CD4-positive, CD25-positive, alpha-beta regulatory T cell (primary cell): Measurements from ENCODE around the gene MYO16. TPM values are rescaled to one million over a fixed set of nuclear protein-coding genes. Genes with fewer than 3 reads are reported as not detected.
"Not testable (repeated sequence)": the region's sequence is repeated elsewhere in the genome, so short reads cannot be mapped to it uniquely, and the experiment has no call there.

Experiments
- ATAC-seq, 2 donors: fragments of 150-1000 bp; cut with Tn5 transposase; one replicate each; pipeline ENCODE4 v1.10.0; 2021; ENCODE audit warnings: low read depth in 2 of 2, moderate number of reproducible peaks in 2 of 2, moderate library complexity in 1 of 2
- DNase-seq, 3 donors: peaks; one replicate each; pipeline versions ENCODE4 v3.0.0 to v3.0.0-alpha.2; 2012 to 2022; ENCODE audit warnings: mixed read lengths in 1 of 3
- H3K27ac ChIP-seq: one replicate; pipeline ENCODE4 v1.7.0; 2013; ENCODE audit warnings: mild to moderate bottlenecking, low read length; ENCODE audit not compliant: insufficient read depth, poor library complexity, severe bottlenecking
- H3K27me3 ChIP-seq: one replicate; pipeline ENCODE4 v1.7.0; 2013; ENCODE audit warnings: low read length; ENCODE audit not compliant: control insufficient read depth, insufficient read depth
- H3K36me3 ChIP-seq: one replicate; pipeline ENCODE4 v1.7.0; 2013; ENCODE audit warnings: mild to moderate bottlenecking, low read length, moderate library complexity; ENCODE audit not compliant: control insufficient read depth, insufficient read depth
- H3K4me1 ChIP-seq: 2 replicates; pipeline ENCODE4 v1.7.0; 2013; ENCODE audit warnings: mild to moderate bottlenecking, low read length; ENCODE audit not compliant: insufficient read depth, control insufficient read depth, poor library complexity, severe bottlenecking
- H3K4me3 ChIP-seq: one replicate; pipeline ENCODE4 v1.7.0; 2013; ENCODE audit warnings: low read depth, mild to moderate bottlenecking, low read length, moderate library complexity
- H3K9me3 ChIP-seq, 2 experiments: 1 replicate in 1 of 2; 2 replicates in 1 of 2; pipeline ENCODE4 v1.7.0; 2013; ENCODE audit warnings: low read length in 2 of 2, mild to moderate bottlenecking in 1 of 2, moderate library complexity in 1 of 2; ENCODE audit not compliant: control insufficient read depth in 2 of 2
- H3K27ac Mint-ChIP-seq, 3 donors: one replicate each; pipeline ENCODE4 v1.8.0; 2020 to 2022; ENCODE audit warnings: mild to moderate bottlenecking in 3 of 3, mixed read lengths in 3 of 3, moderate library complexity in 2 of 3
- H3K27me3 Mint-ChIP-seq: one replicate; pipeline ENCODE4 v1.8.0; 2022; ENCODE audit warnings: mild to moderate bottlenecking, mixed read lengths
- H3K36me3 Mint-ChIP-seq: one replicate; pipeline ENCODE4 v1.8.0; 2020; ENCODE audit warnings: mixed read lengths
- H3K4me1 Mint-ChIP-seq, 4 donors: one replicate each; pipeline ENCODE4 v1.8.0; 2020 to 2022; ENCODE audit warnings: mixed read lengths in 4 of 4, mild to moderate bottlenecking in 1 of 4
- H3K4me3 Mint-ChIP-seq, 4 donors: one replicate each; pipeline ENCODE4 v1.8.0; 2020 to 2022; ENCODE audit warnings: mild to moderate bottlenecking in 4 of 4, mixed read lengths in 4 of 4, moderate library complexity in 3 of 4
- H3K9me3 Mint-ChIP-seq, 7 donors: one replicate each; pipeline ENCODE4 v1.8.0; 2020 to 2022; ENCODE audit warnings: mixed read lengths in 7 of 7, mild to moderate bottlenecking in 3 of 7, moderate library complexity in 2 of 7
- polyA plus RNA-seq, 4 donors: library from polyadenylated mRNA; unstranded; fragments of 300-500 nt; fragmentation: Illumina TruSeq; gene quantifications; one replicate each; pipeline ENCODE4 v1.2.3, GENCODE V29; 2021
- total RNA-seq: library from RNA; stranded (reverse); gene quantifications from one replicate; pipeline ENCODE4 v1.2.3, GENCODE V29; 2022

MYO16 gene
- total and polyA plus RNA-seq, 5 donors from 2014 or later, result 0.08 to 2.3 (median 0.29) TPM

DNA sequence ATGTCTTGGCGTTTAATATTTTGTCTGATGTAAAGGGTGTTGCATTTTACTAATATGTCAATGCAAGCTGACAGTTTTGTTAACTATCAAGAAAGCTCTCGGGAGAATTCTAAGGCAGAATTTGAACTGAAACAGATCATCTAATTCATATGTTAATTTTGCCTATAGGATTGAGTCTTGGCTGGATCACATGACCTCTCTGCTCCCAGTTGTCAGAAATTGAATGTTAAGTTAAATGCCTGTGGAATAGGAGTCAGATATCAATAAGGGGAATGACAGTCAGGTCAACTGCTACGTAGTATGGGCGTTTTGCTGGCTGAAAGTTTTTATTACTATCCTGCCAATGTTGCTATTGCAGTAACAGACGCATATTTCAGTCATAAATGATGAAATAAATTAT, 358.5 kb downstream of the MYO16 start:
- Mint-ChIP-seq H3K27ac (no peak overlapping the region), H3K9me3 (no peaks in the 10 kb centered on the region), H3K4me3 (no peak overlapping the region), H3K4me1 (no peaks in the 10 kb centered on the region), H3K36me3 (no peaks in the 10 kb centered on the region), H3K27me3 (no peaks in the 10 kb centered on the region)
- Histone ChIP-seq H3K27ac (no peak overlapping the region), H3K4me1 (no peaks in the 10 kb centered on the region), H3K9me3 (no peaks in the 10 kb centered on the region), H3K27me3 (no peaks in the 10 kb centered on the region), H3K4me3 (no peak overlapping the region), H3K36me3 (no peaks in the 10 kb centered on the region)
- DNase-seq, result no peak
- no peak for ATAC-seq

GRCh38 chr13:108991416-108991815, 362.0 kb downstream of the MYO16 start:
- H3K27ac Mint-ChIP-seq, H3K27me3 Mint-ChIP-seq, H3K4me1 ChIP-seq, ATAC-seq, H3K27me3 ChIP-seq, H3K4me1 Mint-ChIP-seq, DNase-seq, H3K4me3 ChIP-seq, H3K9me3 ChIP-seq, H3K9me3 Mint-ChIP-seq, H3K4me3 Mint-ChIP-seq, H3K36me3 ChIP-seq, H3K36me3 Mint-ChIP-seq, H3K27ac ChIP-seq: not testable (repeated sequence)

GRCh38 chr13:108993346-108993745, 363.9 kb downstream of the MYO16 start:
- Histone ChIP-seq H3K36me3 (no peaks in the 10 kb centered on the region), H3K4me1 (no peaks in the 10 kb centered on the region), H3K9me3 (no peaks in the 10 kb centered on the region), H3K27ac (no peak overlapping the region), H3K4me3 (no peak overlapping the region), H3K27me3 (no peaks in the 10 kb centered on the region)
- Mint-ChIP-seq H3K27me3 (no peaks in the 10 kb centered on the region), H3K27ac (no peak overlapping the region), H3K36me3 (no peaks in the 10 kb centered on the region), H3K9me3 (no peaks in the 10 kb centered on the region), H3K4me1 (no peaks in the 10 kb centered on the region), H3K4me3 (no peak overlapping the region)
- DNase-seq, result no peak
- no peak for ATAC-seq

DNA sequence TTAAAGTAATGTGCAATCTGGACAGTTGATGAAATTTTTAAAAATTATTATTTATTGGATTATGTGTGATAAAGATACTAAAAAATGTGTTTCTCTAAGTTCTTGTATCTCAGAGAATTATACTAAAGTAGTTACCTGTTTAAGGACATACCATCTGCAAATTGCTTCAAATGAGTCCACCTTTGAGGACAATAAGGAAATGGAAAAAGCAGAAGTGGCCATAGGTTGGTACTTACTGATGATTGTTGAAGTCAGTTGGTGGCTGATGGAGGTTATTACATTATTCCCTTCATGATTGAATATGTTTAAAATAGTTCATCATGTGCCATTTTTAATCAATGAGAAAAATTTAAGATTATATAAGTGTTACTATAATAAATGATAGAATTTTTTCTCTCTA, 367.0 kb downstream of the MYO16 start:
- no peaks in the 10 kb centered on the region for H3K36me3 Mint-ChIP-seq
- H3K9me3 ChIP-seq, result no peaks in the 10 kb centered on the region
- H3K4me3 ChIP-seq, result no peak overlapping the region
- H3K27me3 ChIP-seq, result no peaks in the 10 kb centered on the region
- no peak for ATAC-seq
- no peak for DNase-seq
- no peak overlapping the region for H3K27ac Mint-ChIP-seq
- H3K27ac ChIP-seq, result no peak overlapping the region
- no peaks in the 10 kb centered on the region for H3K27me3 Mint-ChIP-seq
- H3K36me3 ChIP-seq, result no peaks in the 10 kb centered on the region
- no peak overlapping the region for H3K4me3 Mint-ChIP-seq
- H3K9me3 Mint-ChIP-seq, result no peaks in the 10 kb centered on the region
- no peaks in the 10 kb centered on the region for H3K4me1 Mint-ChIP-seq
- no peaks in the 10 kb centered on the region for H3K4me1 ChIP-seq

- Mint-ChIP-seq H3K4me3 (no peak overlapping the region), H3K36me3 (no peaks in the 10 kb centered on the region), H3K27me3 (no peaks in the 10 kb centered on the region), H3K9me3 (no peaks in the 10 kb centered on the region), H3K4me1 (no peaks in the 10 kb centered on the region), H3K27ac (no peak overlapping the region)
- Histone ChIP-seq H3K27ac (no peak overlapping the region), H3K36me3 (no peaks in the 10 kb centered on the region), H3K9me3 (no peaks in the 10 kb centered on the region), H3K4me1 (no peaks in the 10 kb centered on the region), H3K4me3 (no peak overlapping the region), H3K27me3 (no peaks in the 10 kb centered on the region)
- ATAC-seq (no peak), DNase-seq (no peak)
These were observed 370.8 kb downstream of the MYO16 start for GRCh38 chr13:109000207-109000606.

DNA sequence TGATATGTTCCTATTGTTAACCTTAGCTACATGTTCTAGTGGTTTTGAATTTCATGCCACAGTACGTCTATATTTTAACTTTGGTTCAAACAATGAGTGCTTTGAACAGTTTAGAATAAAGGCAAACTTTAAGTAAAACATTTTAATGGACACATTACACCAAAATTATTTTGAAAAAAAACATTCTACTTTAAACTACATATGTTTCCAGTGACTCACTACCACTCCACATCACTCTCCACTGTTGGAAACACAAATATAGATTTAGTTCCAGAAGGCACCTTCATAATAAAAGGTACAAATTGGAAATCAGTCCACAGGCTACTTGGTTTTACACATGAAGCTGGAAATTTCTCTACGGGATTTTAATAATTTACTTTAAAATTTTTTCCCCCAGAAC, 373.5 kb downstream of the MYO16 start:
- Histone ChIP-seq H3K27me3 (no peaks in the 10 kb centered on the region), H3K27ac (no peak overlapping the region), H3K36me3 (no peaks in the 10 kb centered on the region), H3K4me3 (no peak overlapping the region), H3K4me1 (no peaks in the 10 kb centered on the region), H3K9me3 (no peaks in the 10 kb centered on the region)
- Mint-ChIP-seq H3K9me3 (peaks cover 0 to 2% (median 0%) of the 10 kb centered on the region in 7 donors), H3K4me3 (no peak overlapping the region), H3K36me3 (no peaks in the 10 kb centered on the region), H3K4me1 (no peaks in the 10 kb centered on the region), H3K27me3 (no peaks in the 10 kb centered on the region), H3K27ac (no peak overlapping the region)
- DNase-seq (no peak), ATAC-seq (no peak)

DNA sequence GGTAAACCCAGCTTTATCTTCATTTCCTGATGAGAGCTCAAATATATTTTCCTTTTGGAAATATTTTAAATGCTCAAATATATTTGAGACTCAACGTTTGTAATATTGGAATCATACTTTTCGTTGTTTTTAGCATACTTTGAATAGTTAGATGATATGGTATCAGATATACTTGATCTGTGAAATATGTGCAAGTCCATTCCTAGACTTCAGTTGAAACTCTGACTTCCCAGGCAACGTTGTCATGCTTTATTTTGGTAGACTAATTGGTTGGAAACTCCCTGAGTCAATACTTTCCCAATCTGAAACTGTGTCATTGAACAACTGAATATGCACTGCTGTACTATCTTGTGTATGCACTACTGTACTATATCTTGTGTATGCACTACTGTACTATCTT, 378.5 kb downstream of the MYO16 start:
- H3K27ac ChIP-seq, result no peak overlapping the region
- H3K9me3 ChIP-seq, result no peaks in the 10 kb centered on the region
- H3K36me3 ChIP-seq, result no peaks in the 10 kb centered on the region
- DNase-seq (no peak), ATAC-seq (no peak)
- Mint-ChIP-seq H3K4me1 (no peaks in the 10 kb centered on the region), H3K4me3 (no peak overlapping the region), H3K27me3 (no peaks in the 10 kb centered on the region), H3K27ac (no peak overlapping the region), H3K36me3 (no peaks in the 10 kb centered on the region), H3K9me3 (peaks cover 0 to 3% (median 0%) of the 10 kb centered on the region in 7 donors)
- no peak overlapping the region for H3K4me3 ChIP-seq
- no peaks in the 10 kb centered on the region for H3K27me3 ChIP-seq
- H3K4me1 ChIP-seq, result no peaks in the 10 kb centered on the region

GRCh38 chr13:109009756-109010155, 380.3 kb downstream of the MYO16 start:
- H3K27me3 Mint-ChIP-seq, result no peaks in the 10 kb centered on the region
- no peak for DNase-seq
- Histone ChIP-seq H3K4me3 (no peak overlapping the region), H3K9me3 (no peaks in the 10 kb centered on the region), H3K4me1 (no peaks in the 10 kb centered on the region), H3K36me3 (no peaks in the 10 kb centered on the region), H3K27me3 (no peaks in the 10 kb centered on the region), H3K27ac (no peak overlapping the region)
- no peak for ATAC-seq
- H3K9me3 Mint-ChIP-seq, result peaks cover 0 to 3% (median 0%) of the 10 kb centered on the region in 7 donors
- H3K4me1 Mint-ChIP-seq, result no peaks in the 10 kb centered on the region
- H3K36me3 Mint-ChIP-seq, result no peaks in the 10 kb centered on the region
- H3K4me3 Mint-ChIP-seq, result no peak overlapping the region
- H3K27ac Mint-ChIP-seq, result no peak overlapping the region
